NCI-H1417 treated with DMSO at 0.1 percent for 48 hours (cell line): ENCODE measurements around the gene VEGFD.

ENCODE experiments used
- DNase-seq: peaks from one replicate; lab custom pipeline; 2025; lab: John Stamatoyannopoulos, UW

Gene VEGFD

DNA sequence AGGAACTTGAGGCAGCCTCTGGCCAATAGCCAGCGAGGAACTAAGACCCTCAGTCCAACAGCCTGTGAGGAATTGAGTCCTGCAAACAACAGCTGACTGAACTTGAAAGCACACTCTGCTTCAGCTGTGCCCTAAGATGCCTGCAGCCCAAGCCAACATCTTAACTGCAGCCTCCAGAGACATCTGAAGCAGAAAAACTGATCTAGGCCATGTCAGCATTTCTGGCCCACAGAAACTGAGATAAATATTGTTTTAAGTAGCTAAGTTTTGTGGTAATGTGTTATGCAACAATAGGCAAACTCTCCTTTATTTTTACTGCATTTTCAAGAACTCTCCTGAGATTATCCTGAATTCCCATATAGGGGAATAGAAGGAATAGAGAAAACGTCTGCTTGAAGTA, 24.5 kb downstream of the VEGFD start:
- DNase-seq = no peak

DNA sequence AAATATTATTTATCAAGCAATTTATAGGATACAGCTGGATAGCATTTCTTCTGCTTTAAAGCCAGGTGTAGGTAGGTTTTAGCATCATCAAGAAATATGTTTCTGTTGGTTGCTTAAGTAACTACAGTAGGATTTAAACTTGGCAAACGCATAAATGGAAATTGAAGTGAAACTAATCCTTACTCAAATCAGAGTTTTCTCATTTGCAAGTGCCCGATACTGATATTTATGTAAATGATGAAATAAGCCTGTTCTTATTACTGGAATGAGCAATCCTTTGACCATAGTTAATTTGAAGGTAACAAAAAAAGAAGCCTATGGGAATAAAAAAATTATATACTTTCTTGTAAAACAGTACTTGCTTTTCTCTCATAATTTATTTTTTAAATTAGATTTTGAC, 25.7 kb downstream of the VEGFD start:
- DNase-seq = no peak

DNA sequence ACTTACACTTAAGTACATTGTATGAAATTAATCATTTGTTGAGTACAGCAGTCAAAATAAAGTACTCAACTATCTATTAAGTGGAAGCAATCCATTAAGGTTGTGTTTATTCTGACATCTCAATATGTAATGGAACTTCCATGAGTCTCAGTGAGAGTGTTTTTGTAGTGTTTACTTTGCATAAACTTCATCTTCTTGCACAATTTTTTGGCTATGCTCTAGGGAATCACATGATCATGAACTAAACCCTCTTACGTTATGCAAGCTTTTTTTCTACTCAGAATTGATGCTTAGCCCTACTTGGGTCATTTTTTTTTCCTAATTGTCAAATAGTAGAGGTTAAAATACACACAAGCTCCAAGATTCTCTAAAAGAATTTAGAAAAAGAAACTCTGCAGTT, 27.8 kb downstream of the VEGFD start:
- no peak for DNase-seq

DNA sequence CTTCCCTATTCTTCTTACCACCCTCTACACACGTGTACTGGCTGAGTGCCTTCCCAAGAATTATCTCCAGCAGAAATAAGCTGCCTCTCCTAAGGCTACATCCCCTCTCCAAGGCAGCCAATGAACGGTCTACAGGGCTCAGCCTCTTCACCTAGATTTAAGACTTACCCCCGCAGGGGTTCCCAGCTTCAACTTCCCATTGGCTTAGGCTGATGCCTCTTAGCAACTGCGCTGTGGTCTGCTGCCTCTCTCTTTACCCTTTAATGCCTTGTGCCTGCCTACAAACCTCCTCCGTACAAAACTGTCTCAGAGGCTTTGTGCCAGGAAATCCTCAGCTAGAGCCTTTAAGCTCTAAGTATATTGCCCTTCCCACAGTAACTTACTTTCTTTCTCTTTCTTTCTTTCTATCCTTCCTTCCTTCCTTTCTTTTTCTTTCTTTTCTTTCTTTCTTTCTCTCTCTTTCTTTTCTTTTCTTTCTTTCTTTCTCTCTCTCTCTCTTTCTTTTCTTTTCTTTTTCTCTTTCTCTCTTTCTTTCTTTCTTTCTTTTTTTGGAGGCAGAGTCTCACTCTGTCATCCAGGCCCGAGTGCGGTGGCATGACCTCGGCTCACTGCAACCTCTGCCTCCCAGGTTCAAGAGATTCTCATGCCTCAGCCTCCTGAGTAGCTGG, 33.8 kb downstream of the VEGFD start:
- no peak for DNase-seq

DNA sequence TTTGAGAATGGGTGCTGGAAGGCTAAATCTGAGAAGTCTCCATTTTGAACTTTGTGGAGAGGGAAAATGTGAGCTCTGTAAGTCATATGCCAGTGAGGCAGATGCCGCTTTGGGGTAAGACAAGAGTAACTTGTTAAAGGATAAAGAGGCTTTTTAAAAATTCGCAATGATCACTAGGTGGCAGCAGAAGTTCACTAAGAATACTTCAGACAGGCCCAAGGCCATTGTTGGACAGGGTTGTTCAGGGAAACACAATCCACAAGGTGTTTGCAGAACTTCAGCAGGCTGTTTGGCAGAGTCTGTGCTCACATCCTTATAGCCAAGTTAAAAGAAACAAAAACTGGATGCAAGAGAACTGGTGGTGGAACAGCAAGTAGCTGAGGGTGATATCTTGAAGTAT, 35.2 kb downstream of the VEGFD start:
- peak; percentile 6 for DNase-seq

DNA sequence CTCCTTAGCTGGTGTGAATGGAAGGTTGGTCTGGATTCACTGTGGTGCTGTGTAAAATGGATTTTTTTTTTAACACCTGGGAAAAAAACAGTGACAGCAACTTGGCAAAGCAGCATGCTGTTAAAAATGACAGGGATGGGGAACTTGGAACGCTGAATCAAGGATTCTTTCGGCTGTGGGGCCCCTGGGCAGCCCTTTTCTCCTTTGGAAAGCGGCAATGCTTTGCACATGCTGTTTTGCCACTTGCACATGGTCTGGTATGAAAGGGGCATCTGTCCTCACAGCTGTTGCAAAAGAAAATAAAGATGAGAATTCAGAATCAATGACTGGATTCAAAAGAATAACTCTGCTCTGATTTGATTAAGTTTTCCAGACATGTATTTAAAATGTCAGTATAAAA, 38.2 kb downstream of the VEGFD start:
- no peak for DNase-seq

DNA sequence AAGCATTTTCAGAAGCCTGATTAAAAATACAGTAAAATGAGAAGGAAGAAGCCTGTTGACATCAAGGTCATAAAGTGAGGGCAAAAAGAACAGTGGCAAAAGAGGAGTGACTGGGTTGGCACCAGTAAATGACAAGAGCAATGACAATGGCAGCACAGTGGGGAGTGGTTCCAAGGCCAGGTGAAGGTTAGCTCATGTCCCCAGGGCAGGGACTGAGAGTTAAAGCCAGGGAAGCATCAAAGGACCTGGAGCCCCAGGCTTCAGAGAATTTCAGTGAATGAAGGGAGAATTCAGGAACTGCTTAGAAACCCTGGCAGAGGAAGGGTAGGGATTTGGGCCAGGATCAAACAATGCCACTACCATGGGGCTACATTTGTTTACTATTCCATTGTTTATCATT, 40.1 kb downstream of the VEGFD start:
- DNase-seq = no peak

DNA sequence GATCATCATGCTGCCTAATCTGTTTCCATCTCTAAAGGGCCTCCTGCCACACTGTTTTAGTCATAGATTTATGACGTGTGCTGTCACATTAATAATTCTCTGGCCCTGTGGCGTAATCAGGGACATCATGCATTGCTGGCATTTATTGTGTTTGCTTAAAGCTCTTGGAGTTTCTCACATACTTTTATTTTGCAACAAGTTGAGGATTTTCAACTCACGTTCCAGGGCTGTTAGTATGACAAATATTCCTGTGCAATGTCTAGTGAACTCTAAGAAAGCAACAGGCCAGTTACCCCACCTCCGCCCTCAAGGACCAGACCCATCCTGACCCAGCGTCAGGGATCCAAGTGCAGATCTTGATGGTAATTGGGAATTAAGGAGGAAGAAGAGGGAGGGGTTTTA, 41.1 kb downstream of the VEGFD start:
- DNase-seq = no peak

DNA sequence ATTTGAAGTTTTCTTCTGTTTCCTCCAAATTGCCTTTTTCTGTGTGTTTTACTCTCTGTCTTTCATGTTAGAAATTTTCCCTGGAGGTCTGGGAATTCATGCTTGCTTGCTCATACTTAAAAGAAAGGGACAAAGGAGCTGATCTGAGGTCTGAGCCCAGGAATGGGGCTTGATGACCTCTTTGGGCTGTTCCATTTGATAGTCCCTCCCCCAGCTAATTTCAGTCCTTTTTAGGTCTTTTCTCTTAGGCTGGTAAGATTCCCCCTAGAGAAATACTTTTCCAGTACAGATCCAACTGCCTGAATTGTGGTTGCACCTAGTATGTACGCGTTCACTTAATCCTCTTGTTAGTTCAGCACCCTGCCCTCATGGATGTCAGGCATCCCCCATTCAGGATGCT, 43.3 kb downstream of the VEGFD start:
- DNase-seq = no peak

DNA sequence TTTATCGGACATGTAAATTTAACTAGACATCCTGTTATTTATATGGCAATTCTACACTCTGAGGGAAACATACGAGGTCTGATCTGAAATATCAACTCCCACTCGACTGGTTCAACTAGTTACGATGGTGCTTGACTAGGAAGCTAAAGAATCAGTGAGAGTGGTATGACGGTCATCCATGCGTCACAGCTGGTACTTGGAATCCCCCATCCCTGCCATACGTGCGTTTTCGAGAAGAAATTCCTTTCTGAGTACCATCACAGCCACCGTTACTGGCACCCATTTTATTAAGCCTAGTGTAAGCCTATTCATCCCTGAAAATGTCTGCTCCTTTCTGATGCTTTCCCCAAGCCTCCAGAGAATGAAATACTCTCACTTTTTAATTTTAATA, 48.2 kb downstream of the VEGFD start:
- no peak for DNase-seq

DNA sequence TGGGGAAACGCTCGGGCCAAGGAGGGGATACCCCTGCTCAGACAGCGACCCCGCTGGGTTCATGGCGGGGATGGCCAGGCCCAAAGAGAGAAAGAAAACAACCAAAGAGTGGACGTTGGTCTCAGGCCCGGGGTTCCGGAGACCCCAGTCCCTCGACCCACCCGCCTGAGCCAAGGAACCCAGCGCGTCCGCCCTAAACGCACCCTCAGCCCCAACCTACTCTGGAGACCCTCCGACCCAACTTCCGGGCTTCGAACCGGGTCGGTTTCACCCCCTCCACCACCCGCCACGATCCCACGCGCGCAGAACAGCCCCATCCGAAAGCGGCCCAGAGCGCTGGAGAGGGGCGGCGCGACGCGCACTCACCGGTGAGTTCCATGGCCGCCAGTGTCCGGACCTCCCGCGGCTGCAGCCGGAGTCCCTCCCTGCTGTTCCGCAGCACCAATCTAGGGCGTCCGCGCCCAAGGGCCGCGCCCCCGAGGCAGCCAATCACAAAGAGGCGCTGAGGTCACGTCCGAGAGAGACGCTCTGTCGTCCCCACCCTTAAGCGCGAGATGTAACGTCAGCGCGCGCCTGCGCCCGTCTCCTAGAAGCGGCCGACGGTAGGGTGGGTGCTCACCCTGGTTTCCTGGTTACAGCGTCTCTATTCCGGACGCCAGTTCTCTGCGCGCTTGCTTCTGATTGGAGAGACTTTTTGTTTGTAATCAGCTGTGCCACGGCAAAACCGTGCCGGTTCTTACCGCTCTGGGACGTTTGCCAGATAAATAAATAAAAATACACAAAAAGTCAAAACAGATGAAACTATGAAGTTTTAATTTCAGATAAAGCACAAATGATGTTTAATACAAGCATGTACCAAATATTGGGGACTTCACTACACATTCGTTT, 48.8 kb downstream of the VEGFD start, which contains the start of gene PIGA:
Gene PIGA (minus strand): TSS at position 389 of the 888 bp plus-strand sequence. CDS start 3,593 bp downstream, outside the sequence.
- peak; percentile 93 for DNase-seq

DNA sequence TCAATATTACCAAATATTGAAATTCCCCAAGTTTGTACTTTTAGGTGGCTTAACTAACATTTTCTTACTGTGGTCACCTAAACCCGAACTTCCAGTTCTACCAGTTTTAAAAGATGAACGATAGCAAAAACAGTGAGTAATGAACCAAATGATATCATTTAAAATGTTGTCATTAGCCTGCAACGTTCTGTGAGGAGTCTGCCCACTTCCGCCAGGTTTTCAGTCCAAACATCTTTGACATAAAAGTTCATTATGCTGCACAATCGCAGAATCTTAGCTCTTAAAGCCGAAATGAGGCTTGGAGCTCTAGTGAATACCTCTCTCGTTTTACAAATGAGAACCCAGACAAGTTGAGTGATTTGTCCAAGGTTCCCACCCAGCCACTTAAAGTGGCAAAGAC, 49.7 kb downstream of the VEGFD start:
- DNase-seq = no peak

DNA sequence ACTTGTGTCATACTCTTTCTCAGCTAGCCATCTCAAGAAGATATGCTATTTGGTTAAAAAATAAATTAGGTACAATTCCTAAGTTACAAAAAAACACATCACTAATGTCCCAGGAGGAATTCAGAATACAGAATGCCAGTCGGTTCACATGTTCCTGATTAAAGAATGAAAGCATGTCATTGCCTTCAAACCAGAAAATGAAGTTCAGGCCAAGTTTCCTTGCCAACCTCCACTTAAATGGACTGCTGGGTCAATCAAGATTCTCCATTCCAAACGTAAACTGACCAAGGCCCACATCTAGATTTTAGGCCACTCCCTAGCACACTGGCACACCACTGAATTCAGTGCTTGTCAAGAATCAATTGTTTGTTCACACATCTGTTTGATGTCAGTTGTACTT, 55.4 kb downstream of the VEGFD start:
- no peak for DNase-seq

DNA sequence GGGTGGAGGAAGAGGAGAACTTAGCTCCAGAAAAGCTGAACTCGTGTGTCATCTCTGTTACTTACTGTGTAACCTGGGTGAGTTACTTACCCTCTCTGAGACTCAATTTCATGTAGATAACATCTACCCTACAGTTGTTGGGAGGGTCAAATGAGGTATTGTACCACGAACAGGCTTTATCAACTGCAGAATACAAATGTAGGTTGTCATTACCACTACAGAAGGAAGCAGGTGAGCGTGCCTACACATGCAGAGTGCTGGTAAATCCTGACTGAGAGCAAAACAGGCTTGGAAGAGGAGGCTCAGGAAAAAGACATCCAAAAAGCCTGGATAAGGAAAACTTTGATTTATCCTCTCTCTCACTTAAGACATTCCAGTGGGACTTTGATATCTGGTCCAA, 56.1 kb downstream of the VEGFD start:
- DNase-seq = no peak

DNA sequence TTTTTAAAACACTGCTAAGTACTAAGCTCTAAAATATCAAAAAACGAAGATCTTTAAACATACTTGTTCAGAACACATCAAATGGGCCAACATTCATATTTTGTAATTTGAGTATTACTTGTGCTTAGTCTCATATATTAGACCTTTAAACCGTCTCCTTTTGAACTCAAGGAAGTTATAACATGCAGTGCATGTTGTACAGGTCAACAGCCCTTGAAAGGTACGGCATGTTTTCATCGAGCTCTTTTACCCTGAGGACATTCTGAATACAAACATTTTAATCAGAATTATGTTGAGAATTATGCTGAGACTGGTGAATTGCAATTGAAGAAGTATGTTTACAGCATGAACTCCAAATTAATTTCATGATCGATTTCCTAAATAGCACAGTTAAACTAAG, 61.7 kb downstream of the VEGFD start:
- no peak for DNase-seq

DNA sequence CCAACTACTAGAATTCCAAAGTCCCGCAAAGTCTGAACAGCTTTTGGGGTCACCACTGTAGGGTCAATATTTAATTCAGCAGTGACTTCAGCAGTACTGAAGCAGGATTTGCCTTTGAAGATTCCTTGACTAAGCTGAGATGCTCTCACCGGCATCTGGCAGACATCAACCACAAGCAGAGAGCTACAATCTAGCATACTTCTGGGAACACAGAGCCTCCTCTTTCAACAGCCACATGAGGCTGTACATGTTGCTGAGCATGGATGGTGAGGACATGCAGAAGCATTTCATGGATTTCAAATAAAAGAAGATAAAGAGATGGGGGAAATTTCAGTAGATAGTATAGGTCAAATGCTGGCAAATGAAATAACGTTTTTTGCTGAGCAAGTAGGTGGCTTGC, 62.1 kb downstream of the VEGFD start:
- no peak for DNase-seq

DNA sequence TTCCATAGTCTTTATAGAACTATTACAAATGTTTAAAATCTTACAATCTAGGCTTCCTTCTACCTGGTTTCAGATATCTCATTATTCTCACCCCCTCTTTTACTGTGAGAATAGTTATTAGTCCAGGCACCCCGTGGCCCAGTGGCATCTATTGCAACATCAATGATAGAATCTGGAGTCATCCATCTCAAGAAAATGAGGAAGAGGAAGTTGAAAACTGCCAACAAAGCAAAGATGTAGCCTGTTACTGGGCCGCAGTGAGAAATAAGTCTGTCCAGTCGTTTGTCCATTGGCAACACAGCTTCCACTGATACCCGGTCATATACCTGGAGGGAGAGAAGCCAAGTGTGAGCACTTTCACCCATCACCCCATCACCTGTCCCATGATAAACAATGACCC, 62.8 kb downstream of the VEGFD start:
- no peak for DNase-seq

DNA sequence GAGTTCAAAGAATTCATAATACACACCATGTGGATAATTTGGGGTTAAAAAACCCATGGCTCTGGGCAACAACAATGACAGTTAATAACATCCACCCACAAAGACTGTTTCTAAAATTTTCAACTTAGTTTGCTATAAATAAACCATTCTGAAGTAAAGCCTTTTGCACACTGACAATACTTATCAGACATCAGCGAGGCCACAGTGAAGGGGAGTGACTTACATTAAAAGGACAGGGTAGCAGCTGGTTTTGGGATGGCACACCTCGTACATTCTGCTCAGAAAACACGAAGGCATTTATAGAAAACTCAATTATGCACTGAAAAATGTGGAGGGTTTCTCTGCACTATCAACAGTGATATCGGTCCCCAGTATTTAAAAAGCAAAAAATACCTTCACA, 63.9 kb downstream of the VEGFD start:
- no peak for DNase-seq

DNA sequence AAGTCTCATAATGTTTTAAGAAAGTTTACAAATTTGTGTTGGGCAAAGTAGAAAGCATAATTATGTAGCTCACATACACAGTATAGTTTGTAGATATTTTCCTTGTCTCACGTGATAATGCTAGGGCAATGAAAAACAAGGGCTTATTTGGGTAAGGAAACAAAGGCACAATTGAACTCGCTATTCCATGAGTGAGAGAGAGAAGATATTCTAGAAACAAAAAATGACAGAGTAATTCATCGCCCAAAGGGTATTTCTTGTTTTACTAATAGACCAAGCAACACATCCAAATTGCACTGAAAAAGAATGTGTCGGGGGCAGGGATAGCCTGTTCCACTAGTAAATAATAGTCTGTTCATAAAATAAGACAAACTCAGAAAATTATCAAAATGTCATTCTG, 65.1 kb downstream of the VEGFD start:
- no peak for DNase-seq

DNA sequence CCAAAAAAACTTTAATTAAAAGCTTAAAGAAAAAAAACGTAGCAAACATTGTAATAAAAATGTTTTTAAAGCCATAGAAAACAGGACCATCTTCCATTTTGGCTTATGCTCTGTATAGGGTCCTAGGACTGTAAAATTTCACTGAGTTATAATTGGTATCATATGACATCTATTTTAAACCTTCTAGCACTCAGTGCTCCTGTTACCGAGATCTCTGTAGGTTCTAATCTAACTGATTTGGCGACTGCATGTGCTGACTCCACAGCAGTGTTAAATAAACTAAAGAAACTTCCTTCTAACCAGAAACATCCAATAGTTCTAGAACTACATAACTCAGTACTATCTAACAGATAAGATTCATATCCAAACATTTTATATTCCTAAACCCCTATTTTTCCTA, 68.7 kb downstream of the VEGFD start, which contains the start of gene ASB11:
Gene ASB11 (minus strand): TSS at position 132 of the 400 bp plus-strand sequence. CDS start 35 bp downstream, at position 97.
- no peak for DNase-seq

DNA sequence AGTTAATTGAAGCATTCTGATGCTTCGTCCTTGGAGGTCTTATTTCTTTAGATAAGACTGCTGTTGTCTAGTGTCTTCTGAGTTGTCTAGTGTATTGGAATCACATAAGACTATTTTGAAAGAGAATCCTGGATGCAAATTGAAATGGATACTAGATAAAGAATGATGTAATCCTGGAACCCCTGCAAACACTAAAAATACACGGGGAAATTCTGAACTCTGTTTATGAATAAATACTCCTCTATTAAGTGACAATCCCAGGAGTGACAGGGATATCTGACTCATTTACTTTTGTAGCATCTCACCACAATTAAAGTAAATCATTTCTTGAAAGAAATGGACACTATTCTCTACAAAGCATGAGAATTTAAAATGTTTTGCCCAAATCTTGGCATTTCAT, 69.7 kb downstream of the VEGFD start:
- DNase-seq = no peak

DNA sequence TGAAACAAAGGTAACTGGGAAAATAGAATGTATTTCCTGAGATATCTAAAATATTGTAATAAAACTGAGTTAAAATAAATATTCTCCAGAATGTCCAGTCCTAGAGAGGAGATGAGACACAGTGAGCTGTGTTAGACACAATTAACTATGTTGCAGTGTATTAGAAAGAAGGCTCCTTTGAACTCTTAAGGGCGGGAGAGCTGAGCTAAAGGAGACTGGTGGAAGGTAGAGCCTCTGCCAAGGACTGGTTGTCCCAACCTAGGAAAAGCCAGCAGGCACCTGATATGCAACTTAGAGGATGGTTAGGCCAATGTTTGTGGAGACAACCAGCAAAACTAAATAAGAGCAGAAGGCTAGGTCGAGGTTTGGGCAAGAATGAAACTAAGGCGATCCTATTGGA, 73.1 kb downstream of the VEGFD start:
- DNase-seq = no peak

DNA sequence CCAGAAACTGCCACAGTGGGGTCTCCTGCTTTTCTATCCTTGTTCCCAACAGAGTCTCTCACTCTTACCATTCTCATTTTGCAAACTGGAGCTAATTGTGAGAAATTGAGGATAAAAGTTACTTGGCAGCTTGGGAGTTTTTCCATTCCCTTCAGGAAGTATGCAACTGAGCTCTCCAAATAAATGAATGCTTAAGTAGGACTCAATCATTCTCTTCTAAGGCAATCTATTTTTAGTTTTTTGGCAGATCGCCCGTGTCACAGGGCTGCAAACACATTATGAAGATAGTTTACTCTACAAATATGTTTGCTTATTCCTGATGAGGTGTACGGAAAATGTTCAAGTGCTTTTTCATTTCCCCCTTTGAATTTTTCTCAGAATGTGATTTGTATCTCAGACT, 74.1 kb downstream of the VEGFD start:
- peak; percentile 45 for DNase-seq
